Stomach smooth muscle (tissue), 2 donors: ENCODE data around the gene GBGT1.

Experiments
- H3K27ac ChIP-seq: one replicate; pipeline ENCODE4 v1.7.0; 2013; ENCODE audit warnings: mild to moderate bottlenecking, low read length, inconsistent platforms
- H3K27me3 ChIP-seq, 2 donors: one replicate each; pipeline ENCODE4 v1.7.0; 2013; ENCODE audit warnings: low read length in 2 of 2; ENCODE audit not compliant: insufficient read depth in 2 of 2, control insufficient read depth in 1 of 2
- H3K36me3 ChIP-seq, 2 donors: one replicate each; pipeline ENCODE4 v1.7.0; 2013; ENCODE audit warnings: low read length in 2 of 2; ENCODE audit not compliant: control insufficient read depth in 2 of 2, insufficient read depth in 2 of 2
- H3K4me1 ChIP-seq: one replicate; pipeline ENCODE4 v1.7.0; 2013; ENCODE audit warnings: low read length; ENCODE audit not compliant: control insufficient read depth, insufficient read depth
- H3K4me3 ChIP-seq, 2 donors: one replicate each; pipeline ENCODE4 v1.7.0; 2013; ENCODE audit warnings: low read length in 2 of 2
- H3K9ac ChIP-seq, 2 donors: one replicate each; pipeline ENCODE4 v1.7.0; 2013; ENCODE audit warnings: low read length in 2 of 2, mild to moderate bottlenecking in 1 of 2
- H3K9me3 ChIP-seq, 2 donors: one replicate each; pipeline ENCODE4 v1.7.0; 2013; ENCODE audit warnings: low read length in 2 of 2; ENCODE audit not compliant: control insufficient read depth in 2 of 2
- donor health status: healthy.
- donor health status: Pancreatic carcinoma.

Gene GBGT1

DNA sequence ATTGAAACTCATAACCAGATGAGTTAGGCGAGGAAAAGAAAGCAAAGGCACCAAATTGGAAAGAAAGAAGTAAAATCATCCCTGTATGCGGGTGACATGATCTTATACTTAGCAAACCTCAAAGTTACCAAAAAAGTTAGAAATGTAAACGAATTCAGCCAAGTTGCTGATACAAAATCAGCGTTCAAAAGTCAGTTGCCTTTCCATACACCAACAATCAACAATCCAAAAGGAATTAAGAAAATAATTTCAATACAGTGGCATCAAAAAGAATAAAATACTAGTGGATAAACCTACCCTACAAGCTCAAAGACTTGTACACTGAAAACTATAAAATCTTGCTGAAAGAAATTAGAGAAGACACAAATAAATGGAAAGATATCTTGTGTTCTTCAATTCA is 30.9 kb upstream of the GBGT1 start:
- no peak overlapping the region for H3K4me3 ChIP-seq
- H3K4me1 ChIP-seq, result no peaks in the 10 kb centered on the region
- no peaks in the 10 kb centered on the region for H3K9me3 ChIP-seq
- no peak overlapping the region for H3K9ac ChIP-seq
- no peak overlapping the region for H3K27ac ChIP-seq
- peaks cover 5 to 7% of the 10 kb centered on the region in 2 donors for H3K27me3 ChIP-seq
- no peaks in the 10 kb centered on the region for H3K36me3 ChIP-seq

DNA sequence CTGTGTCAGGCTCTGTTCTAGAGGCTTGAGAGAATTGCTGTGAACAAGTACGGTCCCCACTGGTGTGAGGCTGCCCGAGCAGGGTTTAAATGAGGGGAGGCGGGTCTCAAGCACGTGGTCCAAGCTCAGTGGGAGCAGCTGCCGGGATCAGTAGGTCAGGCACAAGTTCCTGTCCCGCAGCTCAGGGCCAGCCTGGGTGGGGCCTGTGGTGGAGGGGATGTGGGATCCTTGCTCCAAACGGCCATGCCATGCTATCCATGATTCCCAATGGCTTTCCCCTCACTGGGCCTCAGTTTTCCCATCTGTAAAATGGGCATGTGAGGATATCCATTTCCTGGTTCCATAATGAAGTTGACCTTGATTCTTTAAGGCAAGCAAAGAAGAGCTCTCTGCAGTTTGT is 28.3 kb upstream of the GBGT1 start:
- Histone ChIP-seq H3K9me3 (no peaks in the 10 kb centered on the region), H3K9ac (no peak overlapping the region)

DNA sequence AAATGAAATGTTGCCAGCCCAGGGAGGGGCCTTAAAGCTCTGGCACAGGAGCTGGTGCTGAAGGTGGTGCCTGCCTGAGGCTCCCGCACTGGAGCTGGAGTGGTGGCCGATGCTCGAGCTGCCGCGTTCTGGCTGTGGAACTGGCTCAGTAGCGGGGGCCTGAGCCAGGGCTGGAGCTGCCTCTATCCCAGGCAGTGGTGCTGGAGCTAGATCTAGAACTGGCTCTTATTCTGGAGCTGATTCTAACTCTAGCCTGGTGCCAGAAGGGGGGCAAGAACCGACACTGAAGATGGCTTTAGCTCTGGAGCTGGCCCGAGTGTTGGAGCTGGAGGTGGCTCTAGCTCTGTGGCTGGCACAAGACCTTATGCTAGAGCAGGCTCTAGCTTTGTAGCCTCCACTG is 26.1 kb upstream of the GBGT1 start:
- Histone ChIP-seq H3K4me3 (no peak overlapping the region), H3K27me3 (peaks cover 9 to 11% of the 10 kb centered on the region in 2 donors), H3K9me3 (no peaks in the 10 kb centered on the region), H3K27ac (no peak overlapping the region), H3K9ac (no peak overlapping the region), H3K4me1 (no peaks in the 10 kb centered on the region), H3K36me3 (no peaks in the 10 kb centered on the region)

More for the DNA sequence above, 28.3 kb upstream of the GBGT1 start:
- H3K27me3 ChIP-seq, result peaks cover 9 to 14% of the 10 kb centered on the region in 2 donors
- H3K36me3 ChIP-seq, result no peaks in the 10 kb centered on the region
- no peak overlapping the region for H3K27ac ChIP-seq
- H3K4me3 ChIP-seq, result no peak overlapping the region
- H3K4me1 ChIP-seq, result no peaks in the 10 kb centered on the region

DNA sequence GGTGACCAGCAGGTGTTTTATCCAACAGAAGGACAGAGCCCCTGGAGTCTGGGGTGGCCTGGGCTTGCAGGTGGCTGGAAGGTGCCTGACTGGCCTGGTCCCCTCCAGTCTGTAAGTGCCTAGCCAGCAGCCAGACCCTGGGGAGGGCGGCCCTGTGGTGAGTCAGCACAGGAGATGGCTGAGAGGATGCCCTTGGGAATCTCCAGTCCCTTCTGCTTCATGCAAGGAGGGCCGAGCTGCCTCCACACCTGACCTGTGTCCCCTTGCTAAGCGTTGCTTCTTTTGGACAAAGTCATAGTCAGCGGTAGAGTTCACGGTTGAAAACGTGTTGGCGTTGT is 25.1 kb upstream of the GBGT1 start:
- Histone ChIP-seq H3K4me1 (no peaks in the 10 kb centered on the region), H3K9ac (no peak overlapping the region), H3K27ac (no peak overlapping the region), H3K36me3 (no peaks in the 10 kb centered on the region), H3K4me3 (no peak overlapping the region), H3K27me3 (peaks cover 9 to 11% of the 10 kb centered on the region in 2 donors), H3K9me3 (no peaks in the 10 kb centered on the region)

DNA sequence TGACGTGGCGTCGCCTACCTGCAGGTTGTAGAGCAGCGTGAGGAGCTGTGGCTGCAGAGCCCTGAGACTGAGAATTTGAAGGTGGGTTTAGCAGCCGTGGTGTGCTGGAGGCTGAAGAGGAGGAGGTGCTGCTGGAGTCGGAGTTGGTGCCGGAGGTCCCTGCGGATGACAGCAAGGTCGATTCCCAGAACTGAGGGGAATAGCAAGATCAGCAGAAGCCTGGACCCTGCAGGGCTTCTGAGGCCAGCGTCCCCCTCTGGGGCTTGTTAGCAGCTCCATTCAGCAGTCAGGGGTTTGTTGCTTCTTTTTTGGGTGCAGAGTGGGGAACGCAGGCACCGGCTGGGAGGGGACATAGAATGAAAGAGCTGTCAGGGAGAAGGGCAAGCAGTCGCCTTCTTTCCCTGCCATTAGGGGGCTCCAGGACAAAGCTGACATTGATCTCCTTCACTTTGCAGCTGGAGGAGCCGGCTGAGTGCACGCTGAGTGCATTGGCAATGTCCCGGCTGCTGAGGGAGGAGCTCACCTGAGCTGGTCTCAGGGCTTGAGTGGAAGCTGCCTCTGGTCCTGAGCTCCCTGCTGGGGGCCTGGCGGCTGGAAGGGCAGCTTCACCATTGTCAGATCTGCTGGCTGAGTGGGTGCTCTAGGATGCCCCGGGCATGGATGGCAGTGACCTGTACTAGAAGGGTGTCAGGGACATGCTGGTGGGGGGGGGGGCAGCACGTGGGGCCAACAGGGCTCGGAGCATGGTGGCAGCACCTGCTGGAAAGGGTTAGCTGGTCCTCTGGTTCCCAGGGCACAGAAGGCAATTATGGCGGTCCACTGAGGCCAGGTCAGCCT is 24.5 kb upstream of the GBGT1 start:
- Histone ChIP-seq H3K27me3 (peaks cover 9 to 15% of the 10 kb centered on the region in 2 donors), H3K36me3 (no peaks in the 10 kb centered on the region), H3K9me3 (no peaks in the 10 kb centered on the region), H3K27ac (no peak overlapping the region), H3K4me3 (no peak overlapping the region), H3K4me1 (no peaks in the 10 kb centered on the region), H3K9ac (no peak overlapping the region)

DNA sequence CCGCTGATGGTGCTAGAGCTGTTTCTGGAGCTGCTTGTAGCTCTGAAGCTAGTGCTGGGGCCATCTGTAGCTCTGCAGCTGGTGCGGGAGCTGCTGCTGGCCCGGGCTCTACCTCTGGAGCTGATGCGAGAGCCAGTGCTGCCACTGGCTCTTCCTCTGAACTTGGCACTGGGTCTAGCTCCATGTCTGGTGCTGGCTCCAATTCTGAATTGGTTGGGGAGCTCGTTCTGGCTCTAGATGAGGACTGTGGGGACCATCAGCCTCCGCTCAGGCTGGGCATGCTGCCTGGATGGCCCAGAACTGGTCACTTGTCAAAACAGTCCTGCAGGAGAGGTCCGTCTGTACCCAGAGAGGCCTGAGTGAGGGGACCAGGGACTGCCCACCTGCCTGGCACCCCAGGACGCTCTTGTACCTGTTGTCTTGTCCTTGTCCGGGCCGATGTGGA is 23.9 kb upstream of the GBGT1 start:
- H3K4me3 ChIP-seq, result no peak overlapping the region
- H3K27ac ChIP-seq, result no peak overlapping the region
- H3K9me3 ChIP-seq, result no peaks in the 10 kb centered on the region
- H3K27me3 ChIP-seq, result peaks cover 9 to 18% of the 10 kb centered on the region in 2 donors
- H3K36me3 ChIP-seq, result no peaks in the 10 kb centered on the region
- no peak overlapping the region for H3K9ac ChIP-seq
- no peaks in the 10 kb centered on the region for H3K4me1 ChIP-seq

DNA sequence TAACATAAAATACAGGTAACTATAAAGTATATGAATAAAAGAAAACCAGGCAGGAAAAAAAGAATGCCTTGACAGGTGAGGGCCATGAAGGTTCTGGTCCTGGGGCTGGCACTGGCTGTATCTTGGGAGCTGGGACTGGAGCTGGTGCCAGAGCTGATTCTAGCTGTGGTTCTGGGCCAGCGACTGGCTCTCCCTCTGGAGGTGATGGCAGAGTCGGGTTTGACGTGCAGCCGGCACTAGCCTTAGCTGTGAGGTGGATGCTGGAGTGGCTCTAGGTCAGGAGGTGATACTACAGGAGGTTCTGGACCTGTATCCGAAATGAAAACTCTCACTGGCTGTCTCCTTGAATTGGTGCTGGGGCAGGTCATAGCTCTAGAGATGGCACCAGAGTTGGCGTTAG is 23.0 kb upstream of the GBGT1 start:
- H3K27ac ChIP-seq, result no peak overlapping the region
- no peak overlapping the region for H3K4me3 ChIP-seq
- H3K9me3 ChIP-seq, result no peaks in the 10 kb centered on the region
- peaks cover 10 to 19% of the 10 kb centered on the region in 2 donors for H3K27me3 ChIP-seq
- H3K4me1 ChIP-seq, result no peaks in the 10 kb centered on the region
- no peak overlapping the region for H3K9ac ChIP-seq
- H3K36me3 ChIP-seq, result no peaks in the 10 kb centered on the region

DNA sequence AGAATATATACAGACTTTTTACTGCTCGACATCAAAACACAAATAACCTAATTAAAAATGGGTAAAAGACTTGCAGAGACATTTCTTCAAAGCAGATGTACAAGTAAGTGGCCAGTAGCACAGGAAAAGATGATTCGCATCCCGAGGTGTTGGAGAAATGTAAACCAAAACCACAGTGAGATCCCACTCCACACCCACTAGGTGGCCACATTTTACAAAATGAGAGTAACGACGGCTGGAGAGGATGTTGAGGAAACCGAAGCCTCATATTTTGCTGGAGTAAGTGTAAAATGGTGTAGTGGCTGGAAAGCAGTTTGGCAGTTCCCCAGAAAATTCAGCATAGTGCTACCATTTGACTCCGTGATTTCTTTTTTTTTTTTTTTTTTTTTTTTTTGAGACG is 21.3 kb upstream of the GBGT1 start:
- Histone ChIP-seq H3K9me3 (no peaks in the 10 kb centered on the region), H3K36me3 (no peaks in the 10 kb centered on the region), H3K4me3 (no peak overlapping the region), H3K4me1 (no peaks in the 10 kb centered on the region), H3K27me3 (peaks cover 9 to 18% of the 10 kb centered on the region in 2 donors), H3K9ac (no peak overlapping the region), H3K27ac (no peak overlapping the region)

DNA sequence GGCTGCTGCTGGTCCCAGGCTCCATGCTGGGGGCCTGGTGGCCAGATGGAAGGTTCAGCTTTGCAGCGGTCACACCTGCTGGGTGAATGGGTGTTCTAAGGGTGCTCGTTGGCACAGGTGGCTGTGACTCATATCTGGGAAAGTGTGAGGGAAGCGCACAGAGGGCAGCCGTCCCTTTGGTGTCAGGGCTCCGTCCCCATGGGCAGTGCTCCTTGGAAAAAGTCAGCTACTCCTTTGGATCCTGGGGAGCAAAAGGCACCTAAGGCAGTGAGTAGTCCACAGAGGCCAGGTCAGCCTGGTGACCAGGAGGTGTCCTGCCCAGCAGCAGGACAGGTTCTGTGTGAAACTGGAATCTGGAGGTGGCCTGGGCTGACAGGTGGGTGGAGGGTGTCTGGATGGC is 18.4 kb upstream of the GBGT1 start:
- Histone ChIP-seq H3K27me3 (peaks cover 5 to 11% of the 10 kb centered on the region in 2 donors), H3K9me3 (no peaks in the 10 kb centered on the region), H3K9ac (no peak overlapping the region), H3K4me3 (no peak overlapping the region), H3K4me1 (no peaks in the 10 kb centered on the region), H3K27ac (no peak overlapping the region), H3K36me3 (no peaks in the 10 kb centered on the region)

DNA sequence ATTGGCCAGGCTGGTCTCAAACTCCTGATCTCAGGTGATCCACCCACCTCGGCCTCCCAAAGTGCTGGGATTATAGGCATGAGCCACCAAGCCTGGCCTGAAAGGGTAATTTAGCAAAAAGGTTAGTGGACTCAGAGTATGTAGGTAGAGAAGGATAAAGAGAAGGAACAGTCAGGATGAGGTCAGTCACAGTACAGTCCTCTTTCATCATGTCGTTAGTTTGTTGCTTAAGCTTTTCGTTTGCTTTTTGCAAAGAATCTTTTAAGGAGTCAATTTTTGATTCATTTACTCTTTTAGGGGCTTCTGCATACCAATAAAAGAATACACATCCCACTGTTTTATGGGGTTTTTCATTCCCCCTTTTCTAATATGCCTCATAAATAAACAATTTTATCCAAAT is 17.8 kb upstream of the GBGT1 start:
- no peak overlapping the region for H3K27ac ChIP-seq
- no peaks in the 10 kb centered on the region for H3K36me3 ChIP-seq
- H3K4me3 ChIP-seq, result no peak overlapping the region
- no peak overlapping the region for H3K9ac ChIP-seq
- H3K4me1 ChIP-seq, result no peaks in the 10 kb centered on the region
- H3K9me3 ChIP-seq, result no peaks in the 10 kb centered on the region
- peaks cover 5 to 11% of the 10 kb centered on the region in 2 donors for H3K27me3 ChIP-seq

DNA sequence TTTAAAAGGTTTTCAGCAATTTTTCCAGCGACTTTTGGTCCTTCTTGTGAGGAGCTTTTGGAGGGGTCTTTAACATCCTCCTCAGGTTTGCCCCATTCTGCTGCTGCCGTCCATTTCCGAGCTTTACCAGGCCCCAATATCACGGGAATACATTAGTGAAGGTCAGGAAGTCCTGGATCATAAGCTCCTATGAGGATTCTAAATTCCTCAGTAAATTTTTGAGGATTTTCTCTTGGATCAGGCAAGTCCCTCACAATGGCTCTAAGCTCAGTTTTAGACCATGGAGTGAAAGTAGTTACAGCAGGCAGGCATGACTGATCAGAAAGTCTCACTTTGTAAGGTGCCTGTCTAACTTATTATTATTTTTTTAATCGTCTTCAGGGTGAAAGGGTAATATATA is 17.2 kb upstream of the GBGT1 start:
- Histone ChIP-seq H3K27me3 (peaks cover 5 to 11% of the 10 kb centered on the region in 2 donors), H3K4me1 (no peaks in the 10 kb centered on the region), H3K9me3 (no peaks in the 10 kb centered on the region), H3K4me3 (no peak overlapping the region), H3K9ac (no peak overlapping the region), H3K27ac (no peak overlapping the region), H3K36me3 (no peaks in the 10 kb centered on the region)
